ENCODE results near the gene BTBD8.

- TF ChIP-seq POLR2AphosphoS5 (IDR thresholded peaks at IDR 0.05; ENCODE audit: low read depth) = no peak
- TF ChIP-seq, protein P1, sequence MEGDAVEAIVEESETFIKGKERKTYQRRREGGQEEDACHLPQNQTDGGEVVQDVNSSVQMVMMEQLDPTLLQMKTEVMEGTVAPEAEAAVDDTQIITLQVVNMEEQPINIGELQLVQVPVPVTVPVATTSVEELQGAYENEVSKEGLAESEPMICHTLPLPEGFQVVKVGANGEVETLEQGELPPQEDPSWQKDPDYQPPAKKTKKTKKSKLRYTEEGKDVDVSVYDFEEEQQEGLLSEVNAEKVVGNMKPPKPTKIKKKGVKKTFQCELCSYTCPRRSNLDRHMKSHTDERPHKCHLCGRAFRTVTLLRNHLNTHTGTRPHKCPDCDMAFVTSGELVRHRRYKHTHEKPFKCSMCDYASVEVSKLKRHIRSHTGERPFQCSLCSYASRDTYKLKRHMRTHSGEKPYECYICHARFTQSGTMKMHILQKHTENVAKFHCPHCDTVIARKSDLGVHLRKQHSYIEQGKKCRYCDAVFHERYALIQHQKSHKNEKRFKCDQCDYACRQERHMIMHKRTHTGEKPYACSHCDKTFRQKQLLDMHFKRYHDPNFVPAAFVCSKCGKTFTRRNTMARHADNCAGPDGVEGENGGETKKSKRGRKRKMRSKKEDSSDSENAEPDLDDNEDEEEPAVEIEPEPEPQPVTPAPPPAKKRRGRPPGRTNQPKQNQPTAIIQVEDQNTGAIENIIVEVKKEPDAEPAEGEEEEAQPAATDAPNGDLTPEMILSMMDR (conservative IDR thresholded peaks at IDR 0.05; ENCODE audit: low read depth in 2 of 2) = no peak
Observed at GRCh38 chr1:92118826-92119225, 38.7 kb downstream of the BTBD8 start.
